CD4-positive, alpha-beta T cell treated with Interleukin-12 subunit alpha and Interleukin-12 subunit beta, for 1 hour (primary cell): ENCODE measurements around the gene MAP1LC3B2.

Source experiments
- DNase-seq: peaks from one replicate; pipeline ENCODE4 v3.0.0-alpha.2; 2020

Gene MAP1LC3B2

DNA sequence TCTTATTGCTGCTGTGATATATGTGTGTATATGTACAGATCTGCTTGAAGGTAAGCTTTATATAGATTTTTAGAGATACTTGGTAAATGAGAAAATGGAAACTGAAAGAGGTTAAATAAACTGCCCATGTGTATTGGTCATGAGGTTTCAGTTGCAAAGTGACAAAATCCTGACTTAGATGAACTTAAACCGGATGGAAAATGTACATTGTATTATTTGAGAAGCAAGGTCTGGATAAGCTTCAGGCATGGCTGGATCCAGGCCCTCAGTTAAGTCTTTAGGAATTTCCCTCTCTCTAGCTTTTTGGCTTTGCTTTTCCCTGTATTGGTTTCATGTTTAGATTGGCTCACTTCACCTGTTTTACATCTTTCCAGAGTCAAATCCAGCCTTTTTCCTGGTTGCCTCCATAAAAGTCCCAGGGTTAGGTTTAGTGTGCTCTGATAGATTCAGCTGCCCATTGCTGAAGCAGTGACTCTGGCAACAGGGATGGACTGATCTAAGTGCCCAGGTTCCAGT, 21.0 kb upstream of the MAP1LC3B2 start:
- no peak for DNase-seq

GRCh38 chr12:116538682-116539305, 20.4 kb upstream of the MAP1LC3B2 start:
- DNase-seq: no peak

DNA sequence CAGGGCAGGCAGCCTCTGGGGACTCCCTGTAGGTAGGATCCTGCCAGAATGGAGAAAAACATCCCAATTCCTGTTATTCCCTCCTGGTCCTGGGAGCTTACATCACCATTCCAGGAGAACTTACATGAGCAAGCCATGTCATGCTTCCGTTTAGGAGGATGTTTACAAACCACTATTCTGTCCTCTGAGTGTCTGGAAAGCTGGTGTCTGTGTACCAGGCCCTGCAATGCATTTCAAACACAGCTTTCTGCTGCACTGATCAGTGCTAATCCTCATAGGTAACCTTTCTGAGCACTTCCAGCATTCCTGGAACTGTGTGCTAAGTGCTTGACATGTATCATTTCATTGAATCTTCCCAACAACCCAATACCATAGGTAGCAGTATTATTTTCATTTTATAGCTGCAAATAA, 19.8 kb upstream of the MAP1LC3B2 start:
- DNase-seq: no peak

- DNase-seq: no peak
Observed at GRCh38 chr12:116539905-116540482, 19.2 kb upstream of the MAP1LC3B2 start.

- DNase-seq: no peak
Observed at GRCh38 chr12:116540622-116541152, 18.5 kb upstream of the MAP1LC3B2 start.

- DNase-seq: no peak
Observed at GRCh38 chr12:116541547-116542344, 17.4 kb upstream of the MAP1LC3B2 start.

GRCh38 chr12:116542345-116542956, 16.7 kb upstream of the MAP1LC3B2 start:
- DNase-seq: no peak

GRCh38 chr12:116544656-116545055, 14.5 kb upstream of the MAP1LC3B2 start:
- no peak for DNase-seq

GRCh38 chr12:116545144-116545543, 14.0 kb upstream of the MAP1LC3B2 start:
- no peak for DNase-seq

DNA sequence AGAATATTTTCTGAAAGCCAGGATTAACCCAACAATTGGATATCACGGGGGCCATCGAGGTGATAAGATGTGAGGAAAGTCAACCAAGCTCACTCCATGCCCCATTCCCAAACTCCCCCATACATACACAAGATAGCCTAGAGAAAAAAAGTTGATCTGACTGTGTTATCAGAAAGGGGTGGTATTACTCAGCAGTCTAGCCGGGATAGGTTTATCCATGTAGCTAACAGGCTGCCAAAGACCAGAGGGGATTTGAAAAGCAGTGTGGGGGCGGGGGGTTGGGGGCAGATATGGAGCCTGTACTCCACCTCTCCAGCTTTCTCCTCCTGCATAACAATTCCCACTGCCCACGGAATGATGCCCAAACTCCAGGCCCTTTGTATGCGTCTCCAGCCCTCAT, 13.2 kb upstream of the MAP1LC3B2 start:
- DNase-seq: no peak

GRCh38 chr12:116547955-116548501, 11.2 kb upstream of the MAP1LC3B2 start:
- no peak for DNase-seq

DNA sequence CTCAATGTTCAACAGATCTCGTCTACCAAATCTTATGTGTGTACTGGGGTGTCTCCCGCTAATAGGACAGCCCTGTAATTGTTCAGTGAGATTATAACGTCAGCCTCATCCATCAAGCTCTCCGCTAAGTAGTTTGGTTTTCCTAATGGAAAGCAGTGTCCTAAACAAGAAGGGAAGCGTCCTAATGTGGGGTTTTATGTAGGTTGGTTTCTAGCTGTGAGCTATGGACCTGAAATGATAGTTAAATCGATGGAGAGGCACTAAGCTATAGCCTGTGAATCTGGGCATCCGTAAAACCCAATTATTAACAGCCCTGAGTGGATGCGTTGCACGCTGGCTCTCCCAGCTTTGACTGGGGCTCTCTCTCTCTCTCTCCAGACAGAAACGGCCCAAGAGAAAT, 9.2 kb upstream of the MAP1LC3B2 start:
- DNase-seq: no peak

GRCh38 chr12:116551151-116551550, 8.0 kb upstream of the MAP1LC3B2 start:
- no peak for DNase-seq

GRCh38 chr12:116551619-116551951, 7.6 kb upstream of the MAP1LC3B2 start:
- no peak for DNase-seq

DNA sequence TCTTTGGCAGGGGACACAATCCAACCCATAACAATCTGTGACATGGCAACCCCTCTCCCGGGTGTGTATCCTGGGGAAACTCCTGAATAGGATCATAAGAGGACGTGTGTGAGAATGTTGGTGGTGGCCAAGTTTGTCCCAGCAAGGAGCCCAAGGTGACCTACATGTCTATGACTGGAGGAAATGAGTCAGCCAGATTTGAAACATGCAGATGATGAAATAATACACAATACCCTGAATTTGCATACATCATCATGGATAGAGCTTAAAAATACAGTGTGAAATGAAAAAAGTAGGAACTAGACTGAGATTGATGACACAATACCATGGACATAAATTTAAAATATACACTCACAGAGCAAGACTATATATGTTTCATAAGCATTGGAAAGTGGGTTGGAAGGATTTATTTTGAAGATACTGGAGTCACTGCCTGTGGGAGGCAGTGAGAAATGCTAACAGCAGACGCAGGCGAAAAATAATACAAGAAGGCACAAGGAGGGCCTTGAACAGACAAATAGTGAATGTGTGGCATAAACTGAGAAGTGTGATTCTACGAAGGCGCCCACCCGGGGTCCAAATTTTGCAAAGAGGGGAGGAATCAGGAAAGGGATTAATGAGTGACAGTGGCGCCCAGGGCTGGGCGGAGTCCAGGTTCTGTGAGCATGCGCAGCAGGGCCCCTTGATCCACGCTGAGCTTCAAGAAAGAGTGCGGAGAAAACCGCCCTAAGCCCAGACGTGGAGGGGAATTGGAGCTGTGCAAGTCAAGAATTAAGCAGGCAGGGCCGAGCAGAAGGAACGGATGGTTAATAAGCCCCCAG, 7.0 kb upstream of the MAP1LC3B2 start:
- no peak for DNase-seq

GRCh38 chr12:116552773-116553373, 6.3 kb upstream of the MAP1LC3B2 start:
- no peak for DNase-seq

GRCh38 chr12:116556356-116556952, 2.7 kb upstream of the MAP1LC3B2 start:
- DNase-seq: no peak

- no peak for DNase-seq
Observed at GRCh38 chr12:116556964-116557698, 2.0 kb upstream of the MAP1LC3B2 start.

GRCh38 chr12:116558280-116559161, 660 bp upstream of the MAP1LC3B2 start:
- DNase-seq: no peak
